Gastroesophageal sphincter (tissue), 4 donors: ENCODE data around the gene FOXRED2. TPM values are rescaled to one million over a fixed set of nuclear protein-coding genes. Genes with fewer than 3 reads are reported as not detected.

Source experiments
- ATAC-seq: fragments of 150-250 bp; one replicate; pipeline ENCODE4 v1.9.1; 2016; ENCODE audit warnings: mild to moderate bottlenecking, moderate library complexity
- H3K27ac ChIP-seq, 4 donors: fragments of 200-600 bp; sonication (generic) in 3 of 4; 1 replicate in 3 of 4; 2 replicates in 1 of 4; pipeline ENCODE4 v1.5.1; 2016 to 2019
- H3K27me3 ChIP-seq: fragments of 200-600 bp; sonication (generic); one replicate; pipeline ENCODE4 v1.5.1; 2019
- H3K36me3 ChIP-seq, 2 donors: fragments of 200-600 bp; sonication (generic); one replicate each; pipeline ENCODE4 v1.5.1; 2019; ENCODE audit warnings: control low read depth in 1 of 2
- H3K4me1 ChIP-seq, 3 donors: fragments of 200-600 bp; sonication (generic); 1 replicate in 2 of 3; 2 replicates in 1 of 3; pipeline ENCODE4 v1.5.1; 2016 to 2019; ENCODE audit warnings: control low read depth in 2 of 3
- H3K4me3 ChIP-seq, 2 donors: fragments of 200-600 bp; sonication (generic); one replicate each; pipeline ENCODE4 v1.5.1; 2019; ENCODE audit warnings: mild to moderate bottlenecking in 1 of 2, moderate library complexity in 1 of 2
- H3K9me3 ChIP-seq, 3 donors: fragments of 200-600 bp; sonication (generic); one replicate each; pipeline ENCODE4 v1.5.1; 2017 to 2019; ENCODE audit warnings: control low read depth in 2 of 3
- CTCF ChIP-seq, 4 experiments: fragments of 200-600 bp in 2 of 4; fragments of 450-650 bp in 2 of 4; sonication (generic) in 1 of 4; IDR thresholded peaks; one replicate each; pipeline ENCODE4 v1.5.1; 2017 to 2019; ENCODE audit warnings: antibody characterized with exemption in 4 of 4, mild to moderate bottlenecking in 2 of 4, moderate library complexity in 2 of 4
- EP300 ChIP-seq: sonication (generic); formaldehyde crosslinking; IDR thresholded peaks from one replicate; pipeline ENCODE4 v1.6.1; 2017; ENCODE audit warnings: antibody characterized with exemption, mild to moderate bottlenecking
- POLR2A ChIP-seq, 2 donors: fragments of 450-650 bp; IDR thresholded peaks; one replicate each; pipeline ENCODE4 v1.6.1; 2017; ENCODE audit warnings: antibody characterized with exemption in 2 of 2, mild to moderate bottlenecking in 2 of 2, moderate library complexity in 1 of 2
- POLR2AphosphoS5 ChIP-seq: sonication (generic); formaldehyde crosslinking; IDR thresholded peaks from one replicate; pipeline ENCODE4 v1.6.1; 2017; ENCODE audit warnings: antibody characterized with exemption
- WGBS, 2 donors: methylation state at CpG; one replicate each; pipeline ENCODE4 v1.1.5; 2018; ENCODE audit warnings: low coverage in 1 of 2; 5-methylcytosine and 5-hydroxymethylcytosine counted together
- total RNA-seq, 4 donors: library from RNA; depleted of rRNA; stranded (reverse); fragments of >200 nt; gene quantifications; one replicate each; pipeline ENCODE4 v1.1.0, GENCODE V29; 2016

Gene FOXRED2
- total RNA-seq, 4 donors from 2014 or later = 3.1 to 7.3 (median 4.6) TPM

- no peak for TF ChIP-seq EP300
- TF ChIP-seq POLR2AphosphoS5 = peak; percentile 91
- Histone ChIP-seq H3K4me1 (peaks cover 0 to 84% (median 55%) of the 10 kb centered on the region in 3 donors), H3K4me3 (no peak overlapping the region), H3K36me3 (peaks cover 0 to 12% of the 10 kb centered on the region in 2 donors), H3K27me3 (no peaks in the 10 kb centered on the region), H3K27ac (peak overlapping the region; percentile 87 to 95 (median 92)), H3K9me3 (no peaks in the 10 kb centered on the region)
- peak; percentile 77 for ATAC-seq
- 12 to 25% methylated on average over 2 to 7 of the region's 25 CpGs for WGBS, 2 donors
Observed at GRCh38 chr22:36465232-36466021, 41.4 kb downstream of the FOXRED2 start.

GRCh38 chr22:36464715-36465231 lies 42.1 kb downstream of the FOXRED2 start:
- Histone ChIP-seq H3K27me3 (no peaks in the 10 kb centered on the region), H3K4me1 (peaks cover 0 to 77% (median 51%) of the 10 kb centered on the region in 3 donors), H3K27ac (peak overlapping the region; percentile 87 to 95 (median 92)), H3K36me3 (peaks cover 0 to 12% of the 10 kb centered on the region in 2 donors), H3K4me3 (no peak overlapping the region), H3K9me3 (no peaks in the 10 kb centered on the region)
- ATAC-seq = no peak
- TF ChIP-seq CTCF (IDR thresholded peaks at IDR 0.05) = no peak
- WGBS, 2 donors = 67% methylated on average over 3 of the region's 20 CpGs; no CpG with 5 or more reads in 1 of the 2 donors

DNA sequence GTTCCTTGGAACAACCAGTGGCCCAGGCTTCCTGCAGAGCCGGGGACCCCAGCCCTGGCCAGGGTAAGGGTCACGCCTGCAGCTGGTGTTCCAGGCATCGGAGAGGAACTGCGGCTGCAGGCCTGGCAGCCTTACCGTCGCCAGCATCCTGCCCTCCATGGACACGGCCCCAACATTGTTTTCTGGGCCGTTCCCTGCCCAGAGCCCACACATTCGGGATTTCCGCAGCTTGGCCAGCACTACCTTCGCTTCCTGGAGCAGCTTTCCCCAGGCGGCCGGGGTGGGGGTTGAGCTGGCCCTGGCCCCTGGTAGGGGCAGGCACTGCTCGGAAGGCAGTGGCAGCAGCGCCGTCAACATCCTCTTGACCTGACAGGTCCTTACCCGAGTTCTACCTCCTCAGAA lies 43.1 kb downstream of the FOXRED2 start:
- H3K4me1 ChIP-seq = peaks cover 0 to 67% (median 41%) of the 10 kb centered on the region in 3 donors
- no peak for TF ChIP-seq EP300
- TF ChIP-seq POLR2AphosphoS5 = peak; percentile 52
- no peak for TF ChIP-seq CTCF (IDR thresholded peaks at IDR 0.05)
- peak; percentile 52 for ATAC-seq

GRCh38 chr22:36461665-36462649 lies 44.9 kb downstream of the FOXRED2 start:
- ATAC-seq = peak; percentile 59
- H3K4me3 ChIP-seq = no peak overlapping the region
- H3K27me3 ChIP-seq = no peaks in the 10 kb centered on the region
- peaks cover 0 to 6% of the 10 kb centered on the region in 2 donors for H3K36me3 ChIP-seq
- peak overlapping the region; percentile 65 to 95 (median 90) for H3K27ac ChIP-seq
- peaks cover 0 to 64% (median 41%) of the 10 kb centered on the region in 3 donors for H3K4me1 ChIP-seq
- H3K9me3 ChIP-seq = no peaks in the 10 kb centered on the region
- WGBS, 2 donors = 36 to 74% methylated on average over 7 to 8 of the region's 16 CpGs
- TF ChIP-seq POLR2AphosphoS5 (peak; percentile 34), POLR2A (IDR thresholded peaks at IDR 0.05) (no peak), EP300 (no peak)

More for the DNA sequence above, 43.1 kb downstream of the FOXRED2 start:
- 93% methylated on average over 5 of the region's 17 CpGs; no CpG with 5 or more reads in 1 of the 2 donors for WGBS, 2 donors
- Histone ChIP-seq H3K27me3 (no peaks in the 10 kb centered on the region), H3K27ac (peak overlapping the region in 3 of 4 donors; percentile 87 to 95 (median 92)), H3K36me3 (peaks cover 0 to 12% of the 10 kb centered on the region in 2 donors), H3K4me3 (no peak overlapping the region), H3K9me3 (no peaks in the 10 kb centered on the region)

- no peaks in the 10 kb centered on the region for H3K27me3 ChIP-seq
- no peak overlapping the region for H3K4me3 ChIP-seq
- no peak for ATAC-seq
- TF ChIP-seq POLR2AphosphoS5 (no peak), CTCF (IDR thresholded peaks at IDR 0.05) (no peak), POLR2A (IDR thresholded peaks at IDR 0.05) (no peak), EP300 (no peak)
- peaks cover 0 to 61% (median 32%) of the 10 kb centered on the region in 3 donors for H3K4me1 ChIP-seq
- H3K36me3 ChIP-seq = no peaks in the 10 kb centered on the region
- H3K27ac ChIP-seq = peak overlapping the region in 3 of 4 donors; percentile 87 to 95 (median 92)
- WGBS, 2 donors = 97 to 98% methylated on average over 7 of the region's 8 CpGs
- H3K9me3 ChIP-seq = no peaks in the 10 kb centered on the region
Observed at GRCh38 chr22:36460202-36460601, 46.6 kb downstream of the FOXRED2 start.
